GM12892 (cell line): ENCODE measurements around the gene RASL10B.

Source experiments
- DNase-seq: peaks from one replicate; pipeline ENCODE4 v3.0.0; 2011; ENCODE audit not compliant: insufficient read length
- FAIRE-seq: peaks from 2 replicates; lab custom pipeline; 2011; peaks lifted over from hg19 to GRCh38; lab: Jason Lieb, UNC
- POLR2A ChIP-seq: IDR thresholded peaks from 2 replicates; pipeline ENCODE4 v1.6.1; 2011; ENCODE audit warnings: low read depth, low read length, control low read depth
- POLR2AphosphoS5 ChIP-seq: IDR thresholded peaks from 2 replicates; pipeline ENCODE4 v1.6.1; 2011; ENCODE audit warnings: low read depth, low read length, control low read depth
- TAF1 ChIP-seq: IDR thresholded peaks from 2 replicates; pipeline ENCODE4 v1.6.1; 2011; ENCODE audit warnings: low read depth, mild to moderate bottlenecking, control low read depth, low read length, borderline replicate concordance

RASL10B gene

GRCh38 chr17:35775583-35775982 lies 44.1 kb downstream of the RASL10B start:
- FAIRE-seq (no peak), DNase-seq (no peak)
- TF ChIP-seq POLR2AphosphoS5 (no peak), TAF1 (no peak)

GRCh38 chr17:35778641-35779196 lies 47.3 kb downstream of the RASL10B start:
- DNase-seq (no peak), FAIRE-seq (no peak)
- TF ChIP-seq TAF1 (no peak), POLR2AphosphoS5 (no peak), POLR2A (no peak)

- FAIRE-seq: no peak
- DNase-seq: no peak
- no peak for TF ChIP-seq POLR2A
- TF ChIP-seq POLR2AphosphoS5: no peak
- no peak for TF ChIP-seq TAF1
Observed at GRCh38 chr17:35780950-35781349, 49.5 kb downstream of the RASL10B start.

GRCh38 chr17:35784895-35785294 lies 53.5 kb downstream of the RASL10B start:
- FAIRE-seq (no peak), DNase-seq (no peak)
- TF ChIP-seq POLR2AphosphoS5 (no peak), TAF1 (no peak), POLR2A (no peak)

- no peak for TF ChIP-seq POLR2A
- no peak for TF ChIP-seq POLR2AphosphoS5
- no peak for TF ChIP-seq TAF1
- DNase-seq: no peak
- FAIRE-seq: no peak
Observed at GRCh38 chr17:35786941-35787432, 55.5 kb downstream of the RASL10B start.

- TF ChIP-seq POLR2A (no peak), TAF1 (no peak), POLR2AphosphoS5 (no peak)
- FAIRE-seq: no peak
- no peak for DNase-seq
Observed at GRCh38 chr17:35788477-35789368, 57.3 kb downstream of the RASL10B start.

- TF ChIP-seq TAF1 (no peak), POLR2A (no peak), POLR2AphosphoS5 (no peak)
- FAIRE-seq (no peak), DNase-seq (no peak)
Observed at GRCh38 chr17:35790841-35791240, 59.4 kb downstream of the RASL10B start.

GRCh38 chr17:35791681-35792350 lies 60.4 kb downstream of the RASL10B start:
- DNase-seq (no peak), FAIRE-seq (no peak)
- no peak for TF ChIP-seq POLR2A
- TF ChIP-seq TAF1: no peak
- TF ChIP-seq POLR2AphosphoS5: no peak
